Fibroblast of the aortic adventitia (primary cell): ENCODE measurements around the gene MPG. TPM values are rescaled to one million over a fixed set of nuclear protein-coding genes. Genes with fewer than 3 reads are reported as not detected.
"Not testable (repeated sequence)": the region's sequence is repeated elsewhere in the genome, so short reads cannot be mapped to it uniquely, and the experiment has no call there.

ENCODE experiments used
- DNase-seq: peaks from one replicate; pipeline ENCODE4 v3.0.0-alpha.2; 2010; ENCODE audit warnings: low read depth
- H3K4me3 ChIP-seq: 2 replicates; pipeline ENCODE4 v1.5.1; 2011; ENCODE audit warnings: low read depth, mild to moderate bottlenecking, control low read depth, low read length, moderate library complexity
- CTCF ChIP-seq: IDR thresholded peaks from 2 replicates; pipeline ENCODE4 v1.5.1; 2011; ENCODE audit warnings: mild to moderate bottlenecking, low read length, control low read depth, inconsistent platforms; ENCODE audit not compliant: insufficient read depth
- total RNA-seq: library from RNA; depleted of rRNA; stranded (reverse); fragments of >200 nt; gene quantifications from 2 replicates; pipeline ENCODE4 v1.2.3, GENCODE V29; 2012; ENCODE audit warnings: low replicate concordance

MPG gene
- total RNA-seq, 1 donor = 124 TPM

GRCh38 chr16:118857-119256 is 40.8 kb downstream of the MPG start:
- H3K4me3 ChIP-seq = no peak overlapping the region
- no peak for DNase-seq
- TF ChIP-seq CTCF = no peak

- DNase-seq = no peak
- no peak for TF ChIP-seq CTCF
These were observed 41.3 kb downstream of the MPG start for GRCh38 chr16:119295-119694.

GRCh38 chr16:119835-120491 is 41.9 kb downstream of the MPG start:
- DNase-seq = no peak
- H3K4me3 ChIP-seq = no peak overlapping the region
- no peak for TF ChIP-seq CTCF

More at GRCh38 chr16:119295-119694, 41.3 kb downstream of the MPG start:
- H3K4me3 ChIP-seq = no peak overlapping the region

- no peak overlapping the region for H3K4me3 ChIP-seq
- DNase-seq = no peak
- TF ChIP-seq CTCF = no peak
These were observed 42.7 kb downstream of the MPG start for GRCh38 chr16:120756-121155.

- no peak for TF ChIP-seq CTCF
These were observed 44.3 kb downstream of the MPG start for GRCh38 chr16:122361-122760.

GRCh38 chr16:123558-124350 is 45.7 kb downstream of the MPG start:
- DNase-seq, H3K4me3 ChIP-seq: not testable (repeated sequence)

More at GRCh38 chr16:122361-122760, 44.3 kb downstream of the MPG start:
- DNase-seq = no peak
- no peak overlapping the region for H3K4me3 ChIP-seq

GRCh38 chr16:125011-125410 is 47.0 kb downstream of the MPG start:
- TF ChIP-seq CTCF = no peak
- no peak for DNase-seq
- H3K4me3 ChIP-seq = no peak overlapping the region
